IMR-90 (cell line): ENCODE measurements around the gene MRS2.

ENCODE experiments used
- BHLHE40 ChIP-seq: fragments of 150-350 bp; IDR thresholded peaks from 2 replicates; pipeline ENCODE4 v1.6.1; 2016; ENCODE audit warnings: mild to moderate bottlenecking, low read depth, low read length
- CEBPB ChIP-seq: IDR thresholded peaks from 2 replicates; pipeline ENCODE4 v1.6.1; 2012; ENCODE audit warnings: low read depth, low read length, improper control_type of control experiment
- MAFK ChIP-seq: IDR thresholded peaks from 2 replicates; pipeline ENCODE4 v1.6.1; 2012; ENCODE audit warnings: low read depth, low read length, improper control_type of control experiment
- MAZ ChIP-seq: IDR thresholded peaks from 2 replicates; pipeline ENCODE4 v1.6.1; 2012; ENCODE audit warnings: low read depth, mild to moderate bottlenecking, low read length, improper control_type of control experiment, moderate library complexity, borderline replicate concordance
- MXI1 ChIP-seq: IDR thresholded peaks from 2 replicates; pipeline ENCODE4 v1.6.1; 2012; ENCODE audit warnings: low read depth, mild to moderate bottlenecking, low read length, moderate library complexity, borderline replicate concordance
- POLR2A ChIP-seq: IDR thresholded peaks from 2 replicates; pipeline ENCODE4 v1.6.1; 2012; ENCODE audit warnings: mild to moderate bottlenecking, low read depth, low read length
- RAD21 ChIP-seq: IDR thresholded peaks from 2 replicates; pipeline ENCODE4 v1.6.1; 2012; ENCODE audit warnings: low read length, improper control_type of control experiment
- RCOR1 ChIP-seq: IDR thresholded peaks from 2 replicates; pipeline ENCODE4 v1.6.1; 2012; ENCODE audit warnings: mild to moderate bottlenecking, low read length, improper control_type of control experiment; ENCODE audit not compliant: insufficient replicate concordance
- RFX5 ChIP-seq: IDR thresholded peaks from 2 replicates; pipeline ENCODE4 v1.8.0; 2012; ENCODE audit warnings: low read depth, mild to moderate bottlenecking, low read length, moderate library complexity
- SMC3 ChIP-seq: fragments of 150-350 bp; IDR thresholded peaks from 2 replicates; pipeline ENCODE4 v1.6.1; 2016; ENCODE audit warnings: low read depth, mild to moderate bottlenecking, antibody characterized with exemption, low read length, moderate library complexity
- TF ChIP-seq, protein P1 (sequence below): conservative IDR thresholded peaks from 2 replicates; pipeline ENCODE4 v1.5.1; 2012; ENCODE audit warnings: mild to moderate bottlenecking, low read depth, low read length, improper control_type of control experiment
- TF ChIP-seq, protein P2 (sequence below): fragments of 150-350 bp; IDR thresholded peaks from 2 replicates; pipeline ENCODE4 v1.6.1; 2017; ENCODE audit warnings: mild to moderate bottlenecking, antibody characterized with exemption, low read length, low read depth
- TF ChIP-seq, protein P3 (sequence below): fragments of 150-350 bp; IDR thresholded peaks from 2 replicates; pipeline ENCODE4 v1.6.1; 2016; ENCODE audit warnings: low read depth, mild to moderate bottlenecking, low read length, moderate library complexity, borderline replicate concordance

DNA sequence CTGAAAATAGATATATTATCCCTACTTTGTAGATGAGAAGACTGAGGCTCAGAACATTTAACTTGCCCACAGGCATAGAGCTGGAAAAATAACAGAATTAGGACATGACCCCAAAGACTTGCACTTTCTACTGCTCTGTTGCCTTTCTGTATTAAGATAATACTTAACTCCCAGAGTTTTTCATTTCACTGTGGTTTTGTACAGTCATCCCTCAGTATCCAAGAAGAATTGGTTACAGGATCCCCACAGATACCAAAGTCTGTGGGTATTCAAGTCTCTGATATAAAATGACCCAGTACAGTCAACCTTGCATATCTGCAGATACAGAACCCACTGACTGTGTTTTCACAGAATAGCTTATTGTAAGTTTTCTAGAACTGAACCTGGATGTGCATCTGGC, 16.8 kb downstream of the MRS2 start:
- TF ChIP-seq, protein P1, sequence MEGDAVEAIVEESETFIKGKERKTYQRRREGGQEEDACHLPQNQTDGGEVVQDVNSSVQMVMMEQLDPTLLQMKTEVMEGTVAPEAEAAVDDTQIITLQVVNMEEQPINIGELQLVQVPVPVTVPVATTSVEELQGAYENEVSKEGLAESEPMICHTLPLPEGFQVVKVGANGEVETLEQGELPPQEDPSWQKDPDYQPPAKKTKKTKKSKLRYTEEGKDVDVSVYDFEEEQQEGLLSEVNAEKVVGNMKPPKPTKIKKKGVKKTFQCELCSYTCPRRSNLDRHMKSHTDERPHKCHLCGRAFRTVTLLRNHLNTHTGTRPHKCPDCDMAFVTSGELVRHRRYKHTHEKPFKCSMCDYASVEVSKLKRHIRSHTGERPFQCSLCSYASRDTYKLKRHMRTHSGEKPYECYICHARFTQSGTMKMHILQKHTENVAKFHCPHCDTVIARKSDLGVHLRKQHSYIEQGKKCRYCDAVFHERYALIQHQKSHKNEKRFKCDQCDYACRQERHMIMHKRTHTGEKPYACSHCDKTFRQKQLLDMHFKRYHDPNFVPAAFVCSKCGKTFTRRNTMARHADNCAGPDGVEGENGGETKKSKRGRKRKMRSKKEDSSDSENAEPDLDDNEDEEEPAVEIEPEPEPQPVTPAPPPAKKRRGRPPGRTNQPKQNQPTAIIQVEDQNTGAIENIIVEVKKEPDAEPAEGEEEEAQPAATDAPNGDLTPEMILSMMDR, result no peak
- TF ChIP-seq, protein P2, sequence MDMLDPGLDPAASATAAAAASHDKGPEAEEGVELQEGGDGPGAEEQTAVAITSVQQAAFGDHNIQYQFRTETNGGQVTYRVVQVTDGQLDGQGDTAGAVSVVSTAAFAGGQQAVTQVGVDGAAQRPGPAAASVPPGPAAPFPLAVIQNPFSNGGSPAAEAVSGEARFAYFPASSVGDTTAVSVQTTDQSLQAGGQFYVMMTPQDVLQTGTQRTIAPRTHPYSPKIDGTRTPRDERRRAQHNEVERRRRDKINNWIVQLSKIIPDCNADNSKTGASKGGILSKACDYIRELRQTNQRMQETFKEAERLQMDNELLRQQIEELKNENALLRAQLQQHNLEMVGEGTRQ, result no peak
- TF ChIP-seq RAD21, result no peak
- TF ChIP-seq RFX5, result no peak
- no peak for TF ChIP-seq POLR2A
- no peak for TF ChIP-seq RCOR1
- TF ChIP-seq, protein P3, sequence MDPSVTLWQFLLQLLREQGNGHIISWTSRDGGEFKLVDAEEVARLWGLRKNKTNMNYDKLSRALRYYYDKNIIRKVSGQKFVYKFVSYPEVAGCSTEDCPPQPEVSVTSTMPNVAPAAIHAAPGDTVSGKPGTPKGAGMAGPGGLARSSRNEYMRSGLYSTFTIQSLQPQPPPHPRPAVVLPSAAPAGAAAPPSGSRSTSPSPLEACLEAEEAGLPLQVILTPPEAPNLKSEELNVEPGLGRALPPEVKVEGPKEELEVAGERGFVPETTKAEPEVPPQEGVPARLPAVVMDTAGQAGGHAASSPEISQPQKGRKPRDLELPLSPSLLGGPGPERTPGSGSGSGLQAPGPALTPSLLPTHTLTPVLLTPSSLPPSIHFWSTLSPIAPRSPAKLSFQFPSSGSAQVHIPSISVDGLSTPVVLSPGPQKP, result no peak
- TF ChIP-seq MXI1, result no peak
- TF ChIP-seq CEBPB, result no peak
- no peak for TF ChIP-seq SMC3
- no peak for TF ChIP-seq BHLHE40
- TF ChIP-seq MAZ, result no peak
- no peak for TF ChIP-seq MAFK
